Loucy (cell line): ENCODE data around the gene RAB10.

ENCODE experiments used
- CTCF ChIP-seq: fragments of 200-600 bp; sonication (generic); conservative IDR thresholded peaks from 2 replicates; pipeline ENCODE4 v1.5.1; 2014; ENCODE audit warnings: mild to moderate bottlenecking, antibody characterized with exemption, low read length
- EZH2phosphoT487 ChIP-seq: fragments of 200-600 bp; IDR thresholded peaks from 2 replicates; pipeline ENCODE4 v1.6.1; 2018; ENCODE audit warnings: antibody characterized with exemption, mild to moderate bottlenecking, moderate library complexity, borderline replicate concordance

GRCh38 chr2:26086155-26086637 lies 52.3 kb downstream of the RAB10 start:
- TF ChIP-seq CTCF (no peak), EZH2phosphoT487 (no peak)
